NCI-H146 treated with DMSO at 0.1 percent for 48 hours (cell line): Measurements from ENCODE around the gene CDC42SE1.

ENCODE experiments used
- DNase-seq: peaks from one replicate; lab custom pipeline; 2025; ENCODE audit not compliant: unreplicated experiment; lab: John Stamatoyannopoulos, UW

Gene CDC42SE1

GRCh38 chr1:151009206-151009587, 50.2 kb downstream of the CDC42SE1 start:
- no peak for DNase-seq

- peak; percentile 77 for DNase-seq
Measured at GRCh38 chr1:151008244-151009205, 50.9 kb downstream of the CDC42SE1 start, which contains the start of gene PRUNE1. TSS of gene PRUNE1 (plus strand) at chr1:151008449. CDS start at chr1:151008633, 184 bp downstream.

GRCh38 chr1:151007853-151008243, 51.6 kb downstream of the CDC42SE1 start:
- no peak for DNase-seq

GRCh38 chr1:151006327-151007052, 52.9 kb downstream of the CDC42SE1 start, which contains the start of gene MINDY1:
TSS of gene MINDY1 (minus strand) at chr1:151006902. CDS start at chr1:151002617, 4,285 bp downstream.
- peak; percentile 87 for DNase-seq

- peak; percentile 24 for DNase-seq
Measured at GRCh38 chr1:151005729-151006319, 53.6 kb downstream of the CDC42SE1 start.

GRCh38 chr1:151003180-151003579, 56.2 kb downstream of the CDC42SE1 start:
- DNase-seq, result no peak

GRCh38 chr1:151002611-151003010, 56.8 kb downstream of the CDC42SE1 start:
- no peak for DNase-seq

GRCh38 chr1:151002051-151002450, 57.4 kb downstream of the CDC42SE1 start:
- no peak for DNase-seq

- DNase-seq, result no peak
Measured at GRCh38 chr1:151001602-151002001, 57.8 kb downstream of the CDC42SE1 start.
